HepG2 (cell line): ENCODE data around the gene ZNF148. TPM values are rescaled to one million over a fixed set of nuclear protein-coding genes. Genes with fewer than 3 reads are reported as not detected.
A peak's percentile ranks its signal among the peaks of the same experiment; 100 is the strongest.

Experiments used
- HNF4A ChIP-seq: sonication (generic); formaldehyde crosslinking; IDR thresholded peaks from 2 replicates; pipeline ENCODE4 v1.4.0; 2020; ENCODE audit warnings: missing genetic modification reagents
- HOXA3 ChIP-seq: sonication (generic); formaldehyde crosslinking; IDR thresholded peaks from 2 replicates; pipeline ENCODE4 v1.5.0; 2020; ENCODE audit warnings: missing genetic modification reagents
- MYC ChIP-seq: sonication (generic); formaldehyde crosslinking; IDR thresholded peaks from 2 replicates; pipeline ENCODE4 v1.9.0; 2021; ENCODE audit warnings: missing genetic modification reagents, borderline replicate concordance
- RFXAP ChIP-seq: sonication (generic); formaldehyde crosslinking; IDR thresholded peaks from 2 replicates; pipeline ENCODE4 v1.4.0; 2020; ENCODE audit warnings: missing genetic modification reagents, borderline replicate concordance
- SOX5 ChIP-seq: IDR thresholded peaks from 2 replicates; pipeline ENCODE4 v1.6.1; 2016; ENCODE audit warnings: borderline replicate concordance
- TBX2 ChIP-seq: sonication (generic); formaldehyde crosslinking; IDR thresholded peaks from 2 replicates; pipeline ENCODE4 v1.5.0; 2020; ENCODE audit warnings: missing genetic modification reagents, mild to moderate bottlenecking, borderline replicate concordance
- ZBTB7A ChIP-seq: sonication (generic); formaldehyde crosslinking; IDR thresholded peaks from 2 replicates; pipeline ENCODE4 v1.8.0; 2022; ENCODE audit warnings: mild to moderate bottlenecking, missing genetic modification reagents
- ZBTB7B ChIP-seq: sonication (generic); formaldehyde crosslinking; IDR thresholded peaks from 2 replicates; pipeline ENCODE4 v1.4.0; 2020; ENCODE audit warnings: missing genetic modification reagents
- ZMAT3 ChIP-seq: sonication (generic); formaldehyde crosslinking; conservative IDR thresholded peaks from 2 replicates; pipeline ENCODE4 v1.7.0; 2021; ENCODE audit warnings: missing genetic modification reagents
- ZNF777 ChIP-seq: sonication (generic); formaldehyde crosslinking; IDR thresholded peaks from 2 replicates; pipeline ENCODE4 v1.4.0; 2020; ENCODE audit warnings: missing genetic modification reagents
- polyA plus RNA-seq, 8 experiments: library from polyadenylated mRNA; depleted of rRNA in 3 of 8; stranded (reverse) in 7 of 8; unstranded in 1 of 8; fragments of >200 nt; fragmentation: Illumina TruSeq in 4 of 8; extraction: Trizol in 4 of 8; gene quantifications; 2 replicates each; pipeline versions ENCODE4 v1.2.1 to v1.2.3, GENCODE V29; 2011 to 2016; ENCODE audit warnings: low read depth in 4 of 8, missing spikeins in 1 of 8, mixed read lengths in 1 of 8; ENCODE audit not compliant: insufficient read depth in 1 of 8
- total RNA-seq, 5 experiments: library from RNA; depleted of rRNA; stranded (reverse); fragments of >200 nt; fragmentation: Illumina TruSeq; extraction: Trizol; gene quantifications; 2 replicates each; pipeline ENCODE4 v1.2.3, GENCODE V29; 2016; ENCODE audit warnings: low read depth in 1 of 5
- TF ChIP-seq, protein P1 (sequence below): sonication (generic); formaldehyde crosslinking; conservative IDR thresholded peaks from 2 replicates; pipeline ENCODE4 v1.4.0; 2020; ENCODE audit warnings: missing genetic modification reagents
- TF ChIP-seq, protein P2 (sequence below): sonication (generic); formaldehyde crosslinking; IDR thresholded peaks from 2 replicates; pipeline ENCODE4 v1.5.1; 2020; ENCODE audit warnings: mild to moderate bottlenecking, moderate library complexity, missing genetic modification reagents
- TF ChIP-seq, protein P3 (sequence below): sonication (generic); formaldehyde crosslinking; IDR thresholded peaks from 2 replicates; pipeline ENCODE4 v1.5.0; 2020; ENCODE audit warnings: mild to moderate bottlenecking, missing genetic modification reagents
- TF ChIP-seq, protein P4 (sequence below): sonication (generic); formaldehyde crosslinking; IDR thresholded peaks from 2 replicates; pipeline ENCODE4 v1.8.0; 2023; ENCODE audit warnings: mild to moderate bottlenecking, missing genetic modification reagents
- TF ChIP-seq, protein P5 (sequence below): sonication (generic); formaldehyde crosslinking; IDR thresholded peaks from 2 replicates; pipeline ENCODE4 v1.8.0; 2022; ENCODE audit warnings: mild to moderate bottlenecking, missing genetic modification reagents, borderline replicate concordance
- TF ChIP-seq, protein P6 (sequence below): sonication (generic); formaldehyde crosslinking; IDR thresholded peaks from 2 replicates; pipeline ENCODE4 v1.4.0; 2020; ENCODE audit warnings: mild to moderate bottlenecking, missing genetic modification reagents

The ZNF148 gene
- total and polyA plus RNA-seq, 2 of the 13 experiments (the other 11 are each of a cell fraction or from before 2014, with no cell fraction given) = 10.6 to 36.1 TPM

DNA sequence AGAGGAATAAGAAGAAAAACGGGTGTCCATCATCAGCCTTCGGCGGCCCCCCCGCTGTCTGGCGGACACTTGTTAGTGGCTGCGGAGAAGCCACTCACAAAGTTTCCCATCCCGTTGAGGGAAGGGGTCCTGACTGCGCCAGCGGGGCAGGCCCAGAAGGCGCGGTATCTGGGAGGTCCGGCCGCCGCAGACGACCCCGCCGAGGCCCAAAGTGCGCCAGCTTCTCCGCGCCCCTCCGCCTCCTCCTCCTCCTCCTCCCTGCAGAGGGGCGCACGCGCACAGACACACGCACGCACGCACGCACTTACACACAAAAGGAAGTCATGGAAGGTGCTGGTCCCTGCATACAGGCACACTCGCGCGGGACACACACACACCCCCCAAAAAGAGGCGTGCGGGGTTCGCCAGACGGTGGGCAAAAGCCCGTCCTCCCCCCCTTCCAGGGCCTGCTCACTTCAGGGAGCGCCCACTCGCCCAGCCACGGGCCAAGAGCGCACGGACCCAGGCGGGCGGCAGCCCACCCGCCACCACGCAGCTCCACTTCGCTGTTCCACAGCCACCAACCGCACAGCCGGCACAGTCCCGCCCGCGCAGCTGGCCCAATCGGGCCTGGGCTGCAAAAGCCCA, 18.0 kb downstream of the ZNF148 start (continued):
- TF ChIP-seq, protein P1, sequence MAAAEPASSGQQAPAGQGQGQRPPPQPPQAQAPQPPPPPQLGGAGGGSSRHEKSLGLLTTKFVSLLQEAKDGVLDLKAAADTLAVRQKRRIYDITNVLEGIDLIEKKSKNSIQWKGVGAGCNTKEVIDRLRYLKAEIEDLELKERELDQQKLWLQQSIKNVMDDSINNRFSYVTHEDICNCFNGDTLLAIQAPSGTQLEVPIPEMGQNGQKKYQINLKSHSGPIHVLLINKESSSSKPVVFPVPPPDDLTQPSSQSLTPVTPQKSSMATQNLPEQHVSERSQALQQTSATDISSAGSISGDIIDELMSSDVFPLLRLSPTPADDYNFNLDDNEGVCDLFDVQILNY (CRISPR knock-in tag) = peak; percentile 38; the same call in 1 of the 2 replicates
- TF ChIP-seq HNF4A (0 out of 2 replicates have a peak, but pooled peaks have one; percentile 29), TBX2 (CRISPR knock-in tag) (peak; percentile 66; the same call in 1 of the 2 replicates), ZBTB7B (CRISPR knock-in tag) (peak; percentile 87), ZBTB7A (0 out of 2 replicates have a peak, but pooled peaks have one; percentile 30), ZNF777 (peak; percentile 48; the same call in 1 of the 2 replicates), SOX5 (CRISPR knock-in tag) (peak; percentile 37; the same call in 1 of the 2 replicates), MYC (CRISPR knock-in tag) (peak; percentile 76; the same call in 1 of the 2 replicates), RFXAP (CRISPR knock-in tag) (0 out of 2 replicates have a peak, but pooled peaks have one; percentile 58), HOXA3 (CRISPR knock-in tag) (peak; percentile 55; the same call in 1 of the 2 replicates), ZMAT3 (peak; percentile 41; the same call in 1 of the 2 replicates)
- TF ChIP-seq, protein P2, sequence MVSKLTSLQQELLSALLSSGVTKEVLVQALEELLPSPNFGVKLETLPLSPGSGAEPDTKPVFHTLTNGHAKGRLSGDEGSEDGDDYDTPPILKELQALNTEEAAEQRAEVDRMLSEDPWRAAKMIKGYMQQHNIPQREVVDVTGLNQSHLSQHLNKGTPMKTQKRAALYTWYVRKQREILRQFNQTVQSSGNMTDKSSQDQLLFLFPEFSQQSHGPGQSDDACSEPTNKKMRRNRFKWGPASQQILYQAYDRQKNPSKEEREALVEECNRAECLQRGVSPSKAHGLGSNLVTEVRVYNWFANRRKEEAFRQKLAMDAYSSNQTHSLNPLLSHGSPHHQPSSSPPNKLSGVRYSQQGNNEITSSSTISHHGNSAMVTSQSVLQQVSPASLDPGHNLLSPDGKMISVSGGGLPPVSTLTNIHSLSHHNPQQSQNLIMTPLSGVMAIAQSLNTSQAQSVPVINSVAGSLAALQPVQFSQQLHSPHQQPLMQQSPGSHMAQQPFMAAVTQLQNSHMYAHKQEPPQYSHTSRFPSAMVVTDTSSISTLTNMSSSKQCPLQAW (CRISPR knock-in tag) = peak; percentile 70
- TF ChIP-seq, protein P3, sequence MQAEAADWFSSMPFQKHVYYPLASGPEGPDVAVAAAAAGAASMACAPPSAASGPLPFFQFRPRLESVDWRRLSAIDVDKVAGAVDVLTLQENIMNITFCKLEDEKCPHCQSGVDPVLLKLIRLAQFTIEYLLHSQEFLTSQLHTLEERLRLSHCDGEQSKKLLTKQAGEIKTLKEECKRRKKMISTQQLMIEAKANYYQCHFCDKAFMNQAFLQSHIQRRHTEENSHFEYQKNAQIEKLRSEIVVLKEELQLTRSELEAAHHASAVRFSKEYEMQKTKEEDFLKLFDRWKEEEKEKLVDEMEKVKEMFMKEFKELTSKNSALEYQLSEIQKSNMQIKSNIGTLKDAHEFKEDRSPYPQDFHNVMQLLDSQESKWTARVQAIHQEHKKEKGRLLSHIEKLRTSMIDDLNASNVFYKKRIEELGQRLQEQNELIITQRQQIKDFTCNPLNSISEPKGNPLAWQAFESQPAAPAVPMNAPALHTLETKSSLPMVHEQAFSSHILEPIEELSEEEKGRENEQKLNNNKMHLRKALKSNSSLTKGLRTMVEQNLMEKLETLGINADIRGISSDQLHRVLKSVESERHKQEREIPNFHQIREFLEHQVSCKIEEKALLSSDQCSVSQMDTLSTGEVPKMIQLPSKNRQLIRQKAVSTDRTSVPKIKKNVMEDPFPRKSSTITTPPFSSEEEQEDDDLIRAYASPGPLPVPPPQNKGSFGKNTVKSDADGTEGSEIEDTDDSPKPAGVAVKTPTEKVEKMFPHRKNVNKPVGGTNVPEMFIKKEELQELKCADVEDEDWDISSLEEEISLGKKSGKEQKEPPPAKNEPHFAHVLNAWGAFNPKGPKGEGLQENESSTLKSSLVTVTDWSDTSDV = peak; percentile 90; the same call in 1 of the 2 replicates
- TF ChIP-seq, protein P4, sequence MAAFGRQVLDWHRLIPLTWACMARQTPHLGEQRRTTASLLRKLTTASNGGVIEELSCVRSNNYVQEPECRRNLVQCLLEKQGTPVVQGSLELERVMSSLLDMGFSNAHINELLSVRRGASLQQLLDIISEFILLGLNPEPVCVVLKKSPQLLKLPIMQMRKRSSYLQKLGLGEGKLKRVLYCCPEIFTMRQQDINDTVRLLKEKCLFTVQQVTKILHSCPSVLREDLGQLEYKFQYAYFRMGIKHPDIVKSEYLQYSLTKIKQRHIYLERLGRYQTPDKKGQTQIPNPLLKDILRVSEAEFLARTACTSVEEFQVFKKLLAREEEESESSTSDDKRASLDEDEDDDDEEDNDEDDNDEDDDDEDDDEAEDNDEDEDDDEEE = 0 out of 2 replicates have a peak, but pooled peaks have one; percentile 54
- TF ChIP-seq, protein P5, sequence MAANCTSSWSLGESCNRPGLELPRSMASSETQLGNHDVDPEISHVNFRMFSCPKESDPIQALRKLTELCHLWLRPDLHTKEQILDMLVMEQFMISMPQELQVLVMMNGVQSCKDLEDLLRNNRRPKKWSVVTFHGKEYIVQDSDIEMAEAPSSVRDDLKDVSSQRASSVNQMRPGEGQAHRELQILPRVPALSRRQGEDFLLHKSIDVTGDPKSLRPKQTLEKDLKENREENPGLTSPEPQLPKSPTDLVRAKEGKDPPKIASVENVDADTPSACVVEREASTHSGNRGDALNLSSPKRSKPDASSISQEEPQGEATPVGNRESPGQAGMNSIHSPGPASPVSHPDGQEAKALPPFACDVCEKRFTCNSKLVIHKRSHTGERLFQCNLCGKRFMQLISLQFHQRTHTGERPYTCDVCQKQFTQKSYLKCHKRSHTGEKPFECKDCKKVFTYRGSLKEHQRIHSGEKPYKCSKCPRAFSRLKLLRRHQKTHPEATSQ (CRISPR knock-in tag) = 0 out of 2 replicates have a peak, but pooled peaks have one; percentile 28
- TF ChIP-seq, protein P6, sequence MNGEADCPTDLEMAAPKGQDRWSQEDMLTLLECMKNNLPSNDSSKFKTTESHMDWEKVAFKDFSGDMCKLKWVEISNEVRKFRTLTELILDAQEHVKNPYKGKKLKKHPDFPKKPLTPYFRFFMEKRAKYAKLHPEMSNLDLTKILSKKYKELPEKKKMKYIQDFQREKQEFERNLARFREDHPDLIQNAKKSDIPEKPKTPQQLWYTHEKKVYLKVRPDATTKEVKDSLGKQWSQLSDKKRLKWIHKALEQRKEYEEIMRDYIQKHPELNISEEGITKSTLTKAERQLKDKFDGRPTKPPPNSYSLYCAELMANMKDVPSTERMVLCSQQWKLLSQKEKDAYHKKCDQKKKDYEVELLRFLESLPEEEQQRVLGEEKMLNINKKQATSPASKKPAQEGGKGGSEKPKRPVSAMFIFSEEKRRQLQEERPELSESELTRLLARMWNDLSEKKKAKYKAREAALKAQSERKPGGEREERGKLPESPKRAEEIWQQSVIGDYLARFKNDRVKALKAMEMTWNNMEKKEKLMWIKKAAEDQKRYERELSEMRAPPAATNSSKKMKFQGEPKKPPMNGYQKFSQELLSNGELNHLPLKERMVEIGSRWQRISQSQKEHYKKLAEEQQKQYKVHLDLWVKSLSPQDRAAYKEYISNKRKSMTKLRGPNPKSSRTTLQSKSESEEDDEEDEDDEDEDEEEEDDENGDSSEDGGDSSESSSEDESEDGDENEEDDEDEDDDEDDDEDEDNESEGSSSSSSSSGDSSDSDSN (CRISPR knock-in tag) = peak; percentile 73
